ENCODE measurements around the gene ALDH1A2.

Gene ALDH1A2

GRCh38 chr15:57915827-57916531 is 149.5 kb downstream of the ALDH1A2 start:
- TF ChIP-seq CTCF (IDR thresholded peaks at IDR 0.05), result no peak

DNA sequence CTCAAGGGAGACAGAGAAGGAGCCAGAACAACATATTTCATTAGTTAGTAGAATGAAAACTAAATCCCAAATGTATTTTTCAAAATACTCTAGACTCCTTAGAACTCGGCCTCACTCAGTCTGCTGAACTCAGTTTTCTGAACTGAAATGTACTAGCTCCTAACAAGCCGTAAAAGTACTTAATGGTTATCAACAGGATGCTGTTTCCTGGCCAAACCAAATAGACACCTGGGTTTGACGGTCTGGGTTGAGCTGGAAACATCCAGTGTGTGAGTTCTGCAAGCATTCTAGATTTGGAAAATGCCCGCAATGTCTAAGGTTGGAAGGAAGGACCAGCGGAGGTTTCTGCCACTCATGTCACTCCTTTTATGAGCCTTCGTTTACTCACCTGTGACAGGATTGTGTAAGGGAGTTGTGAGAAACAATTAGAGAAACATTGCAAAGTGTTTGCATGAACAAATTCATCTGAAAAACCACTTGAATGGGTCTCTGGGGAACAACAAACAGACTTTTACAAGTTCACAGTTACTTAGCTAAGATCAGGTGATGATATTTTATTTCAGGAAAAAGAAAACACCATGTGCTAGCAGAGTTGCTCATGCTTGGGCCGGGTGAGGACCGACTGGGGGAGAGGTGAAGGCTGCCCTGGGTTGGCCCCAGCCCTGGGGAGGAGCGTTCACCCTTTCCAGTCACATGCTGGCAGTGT is 151.0 kb downstream of the ALDH1A2 start:
- TF ChIP-seq CTCF (IDR thresholded peaks at IDR 0.05), result no peak

DNA sequence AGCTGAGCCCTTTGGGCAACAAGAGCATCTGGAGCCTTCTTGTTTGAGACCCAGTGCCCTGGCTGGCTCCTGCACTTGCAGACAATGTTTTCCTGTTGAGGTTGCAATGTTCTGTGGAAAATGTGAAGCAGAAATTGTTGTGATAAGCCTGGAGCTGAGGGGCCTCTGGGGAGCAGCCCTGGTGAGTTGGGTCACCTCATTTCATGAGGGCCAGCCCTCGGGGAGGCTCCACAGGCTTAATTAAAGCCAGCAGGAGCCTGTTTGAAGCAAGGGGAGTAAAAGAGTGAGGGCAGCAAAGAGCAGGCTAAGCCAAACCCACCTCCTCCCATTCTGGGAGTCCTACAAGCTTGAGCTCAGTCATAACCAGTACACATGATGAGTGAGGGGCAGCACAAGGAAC is 154.3 kb downstream of the ALDH1A2 start:
- TF ChIP-seq CTCF (IDR thresholded peaks at IDR 0.05), result no peak

- TF ChIP-seq CTCF (IDR thresholded peaks at IDR 0.05), result no peak
Measured at GRCh38 chr15:57910672-57911071, 154.8 kb downstream of the ALDH1A2 start.

DNA sequence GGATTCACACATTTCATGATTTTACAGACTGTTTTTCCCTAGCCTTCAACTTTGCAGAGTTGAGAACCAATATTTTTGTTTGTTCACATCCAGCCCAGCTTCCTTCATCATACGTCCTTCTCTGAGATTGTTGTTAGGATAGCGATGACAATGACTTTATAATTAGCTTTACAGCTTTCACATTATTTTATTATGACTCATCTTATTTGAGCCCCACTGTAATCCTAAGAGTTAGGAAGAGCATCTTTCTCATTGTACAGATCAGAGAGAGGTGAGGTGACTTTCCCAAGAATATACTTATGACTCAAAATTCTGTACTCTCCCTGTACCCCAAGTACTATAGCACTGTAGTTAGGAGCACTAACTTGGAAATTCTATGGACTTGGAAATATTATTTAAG is 156.1 kb downstream of the ALDH1A2 start:
- no peak for TF ChIP-seq CTCF (IDR thresholded peaks at IDR 0.05)

DNA sequence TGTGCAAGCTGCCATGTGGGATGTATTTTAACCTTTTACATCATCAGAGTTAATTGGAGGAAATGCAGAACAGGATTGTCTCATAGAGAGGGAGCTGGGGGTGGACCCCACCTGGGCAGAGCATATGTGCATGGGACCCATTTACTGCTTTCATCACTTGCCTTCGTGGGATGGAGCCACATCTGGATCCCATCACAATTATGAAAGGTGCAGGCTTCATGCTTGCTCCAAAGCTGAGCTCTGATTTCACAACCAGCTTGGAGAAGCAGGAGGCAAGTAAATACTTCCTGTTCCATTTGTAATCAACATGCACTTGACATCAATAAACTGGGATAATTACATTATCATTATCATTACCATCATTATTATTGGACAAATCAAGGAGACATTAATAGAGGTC is 161.9 kb downstream of the ALDH1A2 start:
- no peak for TF ChIP-seq CTCF (IDR thresholded peaks at IDR 0.05)

Data from LNCAP (cell line).